Stimulated activated CD4-positive, alpha-beta T cell treated with anti-CD3 and anti-CD28 coated beads, Interleukin-1b, Interleukin-23, amount 100 ng/mL, for 48 hours (primary cell): ENCODE data around the gene HSPB1.
A peak's percentile ranks its signal among the peaks of the same experiment; 100 is the strongest.
"Not testable (repeated sequence)": the region's sequence is repeated elsewhere in the genome, so short reads cannot be mapped to it uniquely, and the experiment has no call there.

Experiments
- DNase-seq: peaks from one replicate; pipeline ENCODE4 v3.0.0-alpha.2; 2020

Gene HSPB1

GRCh38 chr7:76282344-76283253 is 19.9 kb upstream of the HSPB1 start:
- no peak for DNase-seq

- no peak for DNase-seq
Observed at GRCh38 chr7:76283254-76284159, 19.0 kb upstream of the HSPB1 start.

- DNase-seq: no peak
Observed at GRCh38 chr7:76285604-76286374, 16.7 kb upstream of the HSPB1 start.

GRCh38 chr7:76286842-76287403 is 15.6 kb upstream of the HSPB1 start:
- no peak for DNase-seq

- not testable (repeated sequence) for DNase-seq
Observed at GRCh38 chr7:76290847-76291350, 11.6 kb upstream of the HSPB1 start.

- DNase-seq: peak; percentile 92
Observed at GRCh38 chr7:76291351-76292212, 10.9 kb upstream of the HSPB1 start.

- DNase-seq: no peak
Observed at GRCh38 chr7:76292213-76292573, 10.3 kb upstream of the HSPB1 start.

GRCh38 chr7:76292911-76293310 is 9.6 kb upstream of the HSPB1 start:
- not testable (repeated sequence) for DNase-seq

- no peak for DNase-seq
Observed at GRCh38 chr7:76293407-76293901, 9.0 kb upstream of the HSPB1 start.

GRCh38 chr7:76294344-76295024 is 8.0 kb upstream of the HSPB1 start:
- no peak for DNase-seq

GRCh38 chr7:76296743-76297740 is 5.4 kb upstream of the HSPB1 start:
- no peak for DNase-seq

GRCh38 chr7:76300166-76300731 is 2.2 kb upstream of the HSPB1 start:
- no peak for DNase-seq

- no peak for DNase-seq
Observed at GRCh38 chr7:76301000-76301399, 1.5 kb upstream of the HSPB1 start.

GRCh38 chr7:76303202-76304147 is 1.0 kb downstream of the HSPB1 start:
- peak; percentile 72 for DNase-seq

GRCh38 chr7:76304888-76305375 is 2.5 kb downstream of the HSPB1 start:
- DNase-seq: no peak

GRCh38 chr7:76308874-76309273 is 6.4 kb downstream of the HSPB1 start:
- not testable (repeated sequence) for DNase-seq

- not testable (repeated sequence) for DNase-seq
Observed at GRCh38 chr7:76309341-76310101, 7.0 kb downstream of the HSPB1 start.
